IPS-18c (cell line): ENCODE data around the gene GOLGA8M.
"Not testable (repeated sequence)": the region's sequence is repeated elsewhere in the genome, so short reads cannot be mapped to it uniquely, and the experiment has no call there.

ENCODE experiments used
- H3K4me3 ChIP-seq: 2 replicates; pipeline ENCODE4 v1.7.0; 2013; ENCODE audit warnings: low read depth, mild to moderate bottlenecking, low read length, moderate library complexity; ENCODE audit not compliant: insufficient read depth
- H3K9me3 ChIP-seq: one replicate; pipeline ENCODE4 v1.6.1; 2013; ENCODE audit warnings: mild to moderate bottlenecking, low read length, moderate library complexity; ENCODE audit not compliant: control insufficient read depth, insufficient read depth

Gene GOLGA8M

GRCh38 chr15:28712270-28712669 is at the start of gene GOLGA8M:
Gene GOLGA8M, minus strand, starts transcription at chr15:28712421. Its CDS starts 98 bp downstream, at chr15:28712323.
- not testable (repeated sequence) for H3K9me3 ChIP-seq, H3K4me3 ChIP-seq

GRCh38 chr15:28742890-28743289 is 30.7 kb upstream of the GOLGA8M start:
- not testable (repeated sequence) for H3K4me3 ChIP-seq, H3K9me3 ChIP-seq

DNA sequence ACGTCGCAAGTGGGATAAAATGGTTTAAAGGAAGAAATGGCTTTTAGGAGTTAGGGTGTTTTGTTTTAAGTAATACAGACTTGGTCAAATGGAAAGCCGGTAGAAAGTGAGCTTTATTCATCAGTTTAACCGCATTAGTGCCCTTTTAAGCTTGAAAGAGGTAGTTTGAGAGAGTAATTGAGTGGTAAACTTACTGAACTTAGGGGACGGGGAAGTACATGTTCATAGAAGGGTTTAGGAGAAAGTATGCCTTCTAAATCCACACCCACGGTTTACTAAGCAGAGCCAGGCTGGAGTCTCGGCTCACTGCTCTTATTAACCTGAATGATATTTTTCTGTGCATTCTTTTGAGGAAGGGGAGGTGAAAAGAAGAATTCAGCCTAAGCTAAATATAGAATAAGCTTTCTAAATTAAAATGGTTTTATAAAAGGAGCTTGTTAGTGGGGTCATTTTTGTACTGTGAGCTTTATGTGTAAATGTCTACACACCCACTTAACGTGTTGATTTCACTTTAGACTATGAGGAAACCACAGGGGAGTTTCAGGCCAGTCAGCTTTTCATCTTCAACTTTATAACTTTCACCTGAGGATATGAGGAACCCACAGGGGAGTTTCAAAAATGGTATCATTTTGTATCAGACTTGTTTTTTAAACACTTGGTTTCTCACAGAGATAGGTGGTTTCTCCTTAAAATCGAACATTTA is 26.5 kb upstream of the GOLGA8M start:
- not testable (repeated sequence) for H3K9me3 ChIP-seq, H3K4me3 ChIP-seq

GRCh38 chr15:28738200-28738561 is 26.0 kb upstream of the GOLGA8M start:
- not testable (repeated sequence) for H3K4me3 ChIP-seq, H3K9me3 ChIP-seq

DNA sequence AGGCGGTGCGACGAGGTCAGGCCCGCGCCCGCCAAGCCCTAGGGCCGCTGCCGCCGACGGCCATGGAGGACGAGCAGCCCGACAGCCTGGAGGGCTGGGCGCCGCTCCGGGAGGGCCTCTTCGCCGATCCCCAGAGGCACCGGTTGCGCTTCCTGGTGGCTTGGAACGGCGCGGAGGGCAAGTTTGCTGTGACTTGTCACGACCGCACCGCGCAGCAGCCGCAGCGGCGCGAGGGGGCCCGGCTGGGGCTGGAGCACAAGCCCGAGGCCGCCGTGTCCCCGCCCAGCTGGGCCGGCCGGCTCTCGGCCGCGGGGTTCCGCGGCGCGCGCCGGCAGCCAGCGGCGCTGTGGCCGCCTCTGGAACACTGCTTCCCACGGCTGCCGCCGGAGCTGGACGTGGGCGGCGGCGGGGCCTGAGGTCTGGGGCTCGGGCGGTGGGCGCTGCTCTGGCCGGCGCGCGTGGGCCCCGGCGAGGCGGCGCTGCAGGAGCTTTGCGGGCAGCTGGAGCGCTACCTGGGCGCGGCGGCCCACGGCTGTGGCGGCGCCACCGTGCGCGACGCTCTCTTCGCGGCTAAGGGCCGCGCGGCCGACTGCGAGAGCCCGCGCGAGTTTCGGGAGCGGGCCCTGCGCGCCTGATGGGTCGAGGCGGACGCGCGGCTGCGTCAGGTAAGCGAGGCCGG is 25.4 kb upstream of the GOLGA8M start:
- H3K4me3 ChIP-seq: peak overlapping the region; percentile 28; the same call in 1 of the 2 replicates
- not testable (repeated sequence) for H3K9me3 ChIP-seq

DNA sequence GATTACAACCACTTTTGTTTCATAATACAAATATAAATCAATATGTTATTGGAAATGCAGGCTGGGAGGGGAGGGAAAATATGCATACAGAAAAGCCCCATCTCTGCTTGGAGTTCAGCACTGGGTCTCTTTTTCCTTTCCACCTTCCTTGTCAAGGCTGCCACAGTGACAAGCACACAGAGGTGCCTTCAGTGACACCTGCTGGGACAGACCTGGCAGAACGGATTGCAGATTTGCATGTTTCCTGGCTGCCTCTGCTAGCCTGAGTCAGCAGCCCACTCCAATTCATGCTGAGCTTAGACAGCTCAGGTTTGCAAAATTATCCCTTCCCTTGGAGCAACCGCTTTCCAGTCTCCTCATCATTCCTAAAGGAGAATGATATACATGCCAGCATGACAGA is 15.8 kb upstream of the GOLGA8M start:
- not testable (repeated sequence) for H3K9me3 ChIP-seq

DNA sequence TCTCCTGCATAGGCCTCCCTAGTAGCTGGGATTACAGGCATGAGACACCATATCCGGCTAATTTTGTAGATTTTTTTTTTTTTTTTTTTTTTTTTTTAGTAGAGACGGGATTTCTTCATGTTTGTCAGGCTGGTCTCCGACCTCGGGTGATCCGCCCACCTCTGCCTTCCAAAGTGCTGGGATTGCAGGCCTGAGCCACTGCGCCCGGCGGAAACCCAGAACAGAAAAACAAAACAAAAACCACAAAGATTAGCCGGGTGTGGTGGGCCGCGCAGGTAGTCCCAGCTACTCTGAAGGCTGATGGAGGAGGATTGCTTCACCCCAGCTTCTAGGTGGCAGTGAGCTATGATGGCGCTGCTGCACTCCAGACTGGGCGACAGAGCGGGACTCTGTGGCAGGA is 14.8 kb upstream of the GOLGA8M start:
- H3K4me3 ChIP-seq, H3K9me3 ChIP-seq: not testable (repeated sequence)

More for the DNA sequence above, 15.8 kb upstream of the GOLGA8M start:
- H3K4me3 ChIP-seq: not testable (repeated sequence)

DNA sequence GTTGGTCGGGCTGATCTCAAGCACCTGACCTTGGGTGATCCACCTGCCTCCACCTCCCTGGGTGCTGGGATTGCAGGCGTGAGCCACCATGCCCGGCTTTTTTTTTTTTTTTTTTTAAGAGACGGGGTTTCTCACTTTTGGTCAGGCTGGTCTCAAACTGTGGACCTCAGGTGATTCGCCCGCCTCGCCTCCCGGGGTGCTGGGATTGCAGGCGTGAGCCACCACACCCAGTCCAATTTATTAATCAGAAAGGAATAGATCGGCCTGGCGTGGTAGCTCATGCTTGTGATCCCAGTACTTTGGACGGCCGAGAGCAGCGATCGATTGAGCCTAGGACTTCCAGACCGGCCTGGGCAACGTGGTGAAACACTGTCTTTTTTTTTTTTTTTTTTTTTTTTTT is 13.9 kb upstream of the GOLGA8M start:
- H3K9me3 ChIP-seq: no peaks in the 10 kb centered on the region
- no peak overlapping the region for H3K4me3 ChIP-seq

DNA sequence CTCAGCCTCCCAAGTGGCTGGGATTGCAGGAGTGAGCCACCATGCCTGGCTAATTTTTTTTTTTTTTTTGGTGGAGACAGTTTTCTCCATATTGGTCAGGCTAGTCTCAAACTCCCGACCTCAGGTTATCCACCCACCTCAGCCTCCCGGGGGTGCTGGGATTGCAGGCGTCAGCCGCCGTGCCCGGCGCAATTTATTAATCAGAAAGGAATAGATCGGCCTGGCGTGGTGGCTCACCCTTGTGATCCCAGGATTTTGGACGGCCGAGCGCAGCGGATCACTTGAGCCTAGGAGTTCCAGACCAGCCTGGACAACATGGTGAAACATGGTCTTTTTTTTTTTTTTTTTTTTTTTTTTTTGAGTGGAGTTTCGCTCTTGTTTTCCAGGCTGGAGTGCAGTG is 13.3 kb upstream of the GOLGA8M start:
- no peaks in the 10 kb centered on the region for H3K9me3 ChIP-seq
- no peak overlapping the region for H3K4me3 ChIP-seq

- not testable (repeated sequence) for H3K9me3 ChIP-seq, H3K4me3 ChIP-seq
These were observed 11.8 kb upstream of the GOLGA8M start for GRCh38 chr15:28723986-28724385.

GRCh38 chr15:28719626-28720025 is 7.4 kb upstream of the GOLGA8M start:
- H3K4me3 ChIP-seq: not testable (repeated sequence)

DNA sequence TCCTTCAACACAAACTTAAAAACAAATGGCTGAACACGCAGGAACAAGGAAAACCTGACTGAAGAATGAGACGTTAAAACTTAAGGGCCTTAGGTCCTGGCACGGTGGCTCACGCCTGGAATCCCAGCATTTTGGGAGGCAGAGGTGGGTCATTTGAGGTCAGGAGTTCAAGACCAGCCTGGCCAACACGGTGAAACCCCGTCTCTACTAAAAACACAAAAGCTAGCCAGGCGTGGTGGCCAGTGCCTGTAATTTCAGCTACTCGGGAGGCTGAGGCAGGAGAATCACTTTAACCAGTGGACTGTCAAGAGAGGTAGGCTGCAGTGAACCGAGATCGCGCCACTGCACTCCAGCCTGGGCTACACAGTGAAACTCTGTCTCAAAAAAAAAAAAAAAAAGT is 6.4 kb upstream of the GOLGA8M start:
- H3K4me3 ChIP-seq, H3K9me3 ChIP-seq: not testable (repeated sequence)

More at GRCh38 chr15:28719626-28720025, 7.4 kb upstream of the GOLGA8M start:
- not testable (repeated sequence) for H3K9me3 ChIP-seq

- not testable (repeated sequence) for H3K4me3 ChIP-seq, H3K9me3 ChIP-seq
These were observed 2.0 kb upstream of the GOLGA8M start for GRCh38 chr15:28714176-28714575.

DNA sequence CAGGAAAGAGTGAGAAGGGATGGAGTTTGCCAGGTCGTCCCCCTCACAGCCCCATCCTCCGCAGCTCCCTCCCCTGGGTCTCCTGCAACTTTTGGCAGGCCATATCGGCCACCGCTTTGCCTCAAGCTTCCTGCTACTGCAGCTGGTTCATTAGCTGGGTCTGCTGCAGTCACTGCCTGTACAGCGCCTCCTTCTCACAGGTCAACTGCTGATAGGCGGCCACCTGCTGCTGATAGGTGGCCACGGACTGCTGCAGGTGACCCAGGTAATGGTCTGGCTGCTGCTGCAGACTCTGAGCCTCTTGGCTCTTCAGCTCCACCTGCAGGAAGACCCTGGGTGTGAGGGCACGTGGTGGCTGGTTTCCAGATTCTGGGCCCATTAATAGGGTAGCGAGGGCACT is 8.3 kb downstream of the GOLGA8M start:
- H3K4me3 ChIP-seq, H3K9me3 ChIP-seq: not testable (repeated sequence)

- H3K9me3 ChIP-seq, H3K4me3 ChIP-seq: not testable (repeated sequence)
These were observed 9.8 kb downstream of the GOLGA8M start for GRCh38 chr15:28702427-28702826.

DNA sequence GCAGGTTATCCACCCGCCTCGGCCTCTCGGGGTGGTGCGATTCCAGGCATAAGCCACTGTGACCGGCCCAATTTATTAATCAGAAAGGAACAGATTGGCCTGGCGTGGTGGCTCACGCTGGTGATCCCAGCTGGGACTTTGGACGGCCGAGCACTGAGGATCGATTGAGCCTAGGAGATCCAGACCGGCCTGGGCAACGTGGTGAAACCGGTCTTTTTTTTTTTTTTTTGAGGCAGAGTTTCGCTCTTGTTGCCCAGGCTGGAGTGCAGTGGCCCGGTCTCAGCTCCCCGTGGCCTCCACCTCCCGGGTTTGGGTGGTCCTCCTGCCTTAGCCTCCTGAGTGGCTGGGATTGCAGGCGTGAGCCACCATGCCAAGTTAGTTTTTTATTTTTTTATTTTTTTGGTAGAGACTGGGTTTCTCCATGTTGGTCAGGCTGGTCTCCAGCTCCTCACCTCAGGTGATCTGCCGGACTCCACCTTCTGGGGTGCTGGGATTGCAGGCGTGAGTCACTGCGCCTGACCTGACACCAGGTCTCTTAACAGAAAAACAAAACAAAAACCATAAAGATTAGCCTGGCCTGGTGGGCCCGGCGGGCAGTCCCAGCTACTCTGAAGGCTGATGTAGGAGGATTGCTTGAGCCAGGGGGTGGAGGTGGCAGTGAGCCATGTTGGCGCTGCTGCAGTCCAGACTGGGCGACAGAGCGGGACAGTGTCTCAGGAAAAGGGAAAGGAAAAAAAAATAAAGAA is 18.0 kb downstream of the GOLGA8M start:
- H3K9me3 ChIP-seq, H3K4me3 ChIP-seq: not testable (repeated sequence)

- not testable (repeated sequence) for H3K9me3 ChIP-seq, H3K4me3 ChIP-seq
These were observed 19.2 kb downstream of the GOLGA8M start for GRCh38 chr15:28693021-28693420.

GRCh38 chr15:28673533-28673932 is 38.7 kb downstream of the GOLGA8M start:
- H3K9me3 ChIP-seq, H3K4me3 ChIP-seq: not testable (repeated sequence)
